22Rv1 (cell line): ENCODE measurements around the gene FAM25A.
"Not testable (repeated sequence)": the region's sequence is repeated elsewhere in the genome, so short reads cannot be mapped to it uniquely, and the experiment has no call there.

Source experiments
- H3K27ac ChIP-seq: fragments of 450-650 bp; 2 replicates; pipeline ENCODE4 v1.5.1; 2017
- ZFX ChIP-seq: fragments of 450-650 bp; IDR thresholded peaks from 2 replicates; pipeline ENCODE4 v1.6.1; 2017; ENCODE audit warnings: antibody characterized with exemption, borderline replicate concordance
- TF ChIP-seq, protein P1 (sequence below): fragments of 450-650 bp; IDR thresholded peaks from 2 replicates; pipeline ENCODE4 v1.5.1; 2017; ENCODE audit warnings: mild to moderate bottlenecking

FAM25A gene

DNA sequence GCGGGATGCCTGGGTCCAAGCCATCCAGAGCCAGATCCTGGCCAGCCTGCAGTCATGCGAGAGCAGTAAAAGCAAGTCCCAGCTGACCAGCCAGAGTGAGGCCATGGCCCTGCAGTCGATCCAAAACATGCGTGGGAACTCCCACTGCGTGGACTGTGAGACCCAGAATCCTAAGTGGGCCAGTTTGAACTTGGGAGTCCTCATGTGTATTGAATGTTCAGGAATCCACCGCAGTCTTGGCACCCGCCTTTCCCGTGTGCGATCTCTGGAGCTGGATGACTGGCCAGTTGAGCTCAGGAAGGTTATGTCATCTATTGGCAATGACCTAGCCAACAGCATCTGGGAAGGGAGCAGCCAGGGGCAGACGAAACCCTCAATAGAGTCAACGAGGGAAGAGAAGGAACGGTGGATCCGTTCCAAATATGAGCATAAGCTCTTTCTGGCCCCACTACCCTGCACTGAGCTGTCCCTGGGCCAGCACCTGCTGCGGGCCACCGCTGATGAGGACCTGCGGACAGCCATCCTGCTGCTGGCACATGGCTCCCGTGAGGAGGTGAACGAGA, 10.9 kb upstream of the FAM25A start:
- H3K27ac ChIP-seq = not testable (repeated sequence)

DNA sequence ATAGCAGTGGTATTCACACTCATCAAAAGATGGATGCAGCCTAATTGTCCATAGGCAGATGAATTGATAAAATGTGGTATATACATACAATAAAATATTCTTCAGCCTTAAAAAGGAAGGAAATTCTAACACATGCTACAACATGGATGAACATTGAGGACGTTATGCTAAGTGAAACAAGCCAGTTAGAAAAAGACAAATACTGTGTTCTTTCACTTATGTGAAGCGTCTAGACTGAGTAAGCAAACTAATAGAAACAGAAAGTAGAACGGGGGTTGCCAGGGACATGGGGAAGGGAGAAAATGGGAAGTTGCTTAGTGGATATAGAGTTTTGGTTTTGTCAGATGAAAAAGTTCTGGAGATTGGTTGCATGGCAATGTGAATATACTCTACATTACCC, 6.6 kb upstream of the FAM25A start:
- H3K27ac ChIP-seq = not testable (repeated sequence)

DNA sequence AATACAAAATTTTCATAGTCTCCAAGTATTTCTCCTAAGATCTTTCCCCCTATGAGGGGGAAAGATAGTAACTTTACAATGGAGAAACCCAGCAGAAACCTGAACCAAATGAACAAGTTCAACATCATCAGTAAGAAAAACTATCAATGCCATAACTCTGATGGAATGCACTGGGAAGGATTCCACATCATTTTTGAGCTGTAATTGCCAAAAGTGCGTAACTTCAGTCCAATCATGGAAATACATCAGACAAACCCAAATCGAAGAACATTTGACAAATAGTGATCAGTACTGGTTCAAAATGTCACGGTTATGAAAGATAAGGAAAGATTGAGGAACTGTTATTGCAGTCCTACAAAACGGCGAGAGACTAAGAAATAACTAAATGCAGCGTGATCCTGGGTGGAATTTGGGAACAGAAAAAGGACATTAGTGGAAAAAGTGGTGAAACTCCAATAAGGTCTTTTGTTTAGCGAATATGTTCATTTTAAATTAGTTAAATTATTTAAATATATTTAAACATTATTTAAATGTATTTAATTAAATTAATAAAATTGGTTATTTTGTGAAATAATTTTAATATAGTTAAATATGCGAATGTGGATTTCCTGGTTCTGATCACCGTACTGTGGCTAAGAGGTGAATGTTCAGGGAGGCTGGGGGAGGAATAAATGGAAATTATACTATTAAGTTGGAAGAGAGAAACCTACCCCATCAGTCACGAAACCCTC, 4.9 kb upstream of the FAM25A start:
- H3K27ac ChIP-seq = not testable (repeated sequence)

DNA sequence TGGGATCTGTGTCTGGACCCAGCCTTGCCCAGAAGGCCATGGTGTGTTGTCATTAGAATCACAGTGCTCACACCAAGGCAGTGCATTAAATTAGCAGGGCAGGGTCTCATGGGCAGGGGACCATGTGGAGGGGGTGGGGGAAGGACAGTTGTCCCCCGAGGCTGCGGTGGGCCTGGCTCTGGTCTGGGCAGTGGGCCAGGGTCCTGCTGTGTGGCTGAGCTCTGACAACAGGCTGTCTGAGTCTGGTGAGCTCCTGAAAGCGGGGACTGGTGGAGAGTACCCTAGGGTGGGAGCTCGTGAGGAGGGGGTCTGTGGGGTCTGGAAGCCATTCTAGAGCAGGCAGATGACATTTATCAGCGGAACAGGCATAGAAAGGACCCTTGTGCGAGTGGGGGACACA, 2.0 kb upstream of the FAM25A start:
- not testable (repeated sequence) for H3K27ac ChIP-seq

DNA sequence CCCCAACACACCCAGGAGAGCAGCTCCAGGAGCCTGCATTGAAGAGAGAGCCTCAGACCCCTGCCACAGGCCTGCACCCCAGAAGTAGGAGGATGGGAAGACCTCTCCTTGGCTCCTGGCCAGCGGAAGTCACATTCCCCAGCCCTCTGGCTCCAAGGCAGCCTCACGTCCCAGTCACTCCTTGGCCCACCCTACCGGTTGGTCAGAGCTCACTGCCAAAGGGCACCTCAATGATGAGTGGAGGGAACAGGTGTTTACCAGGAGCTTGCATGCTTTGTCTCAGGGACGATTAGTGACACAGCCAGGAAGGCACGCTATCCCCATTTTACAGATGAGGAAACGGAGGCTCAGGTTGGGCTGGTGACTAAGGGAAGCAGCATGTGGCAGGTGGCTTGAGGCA, 1.0 kb upstream of the FAM25A start:
- H3K27ac ChIP-seq = not testable (repeated sequence)

DNA sequence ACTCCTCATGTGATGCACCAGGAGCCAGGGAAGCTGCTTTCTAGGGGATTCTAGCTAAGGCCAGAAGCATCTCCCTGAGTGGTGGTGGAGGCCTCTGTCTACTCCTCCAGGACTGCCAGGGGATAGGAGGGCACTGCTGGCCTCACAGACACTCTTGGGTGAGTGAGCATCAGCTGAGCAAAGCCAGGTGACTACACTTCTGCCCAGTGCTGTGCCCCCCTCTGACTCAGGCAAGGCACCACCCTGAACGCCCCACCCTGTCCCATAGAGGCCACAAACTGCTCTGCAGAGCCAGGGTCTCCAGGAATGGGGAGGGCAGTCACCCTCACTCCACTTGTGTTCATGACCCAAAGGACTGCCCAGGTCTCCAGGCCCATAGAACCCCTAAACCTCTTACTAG, 590 bp upstream of the FAM25A start:
- H3K27ac ChIP-seq = not testable (repeated sequence)

DNA sequence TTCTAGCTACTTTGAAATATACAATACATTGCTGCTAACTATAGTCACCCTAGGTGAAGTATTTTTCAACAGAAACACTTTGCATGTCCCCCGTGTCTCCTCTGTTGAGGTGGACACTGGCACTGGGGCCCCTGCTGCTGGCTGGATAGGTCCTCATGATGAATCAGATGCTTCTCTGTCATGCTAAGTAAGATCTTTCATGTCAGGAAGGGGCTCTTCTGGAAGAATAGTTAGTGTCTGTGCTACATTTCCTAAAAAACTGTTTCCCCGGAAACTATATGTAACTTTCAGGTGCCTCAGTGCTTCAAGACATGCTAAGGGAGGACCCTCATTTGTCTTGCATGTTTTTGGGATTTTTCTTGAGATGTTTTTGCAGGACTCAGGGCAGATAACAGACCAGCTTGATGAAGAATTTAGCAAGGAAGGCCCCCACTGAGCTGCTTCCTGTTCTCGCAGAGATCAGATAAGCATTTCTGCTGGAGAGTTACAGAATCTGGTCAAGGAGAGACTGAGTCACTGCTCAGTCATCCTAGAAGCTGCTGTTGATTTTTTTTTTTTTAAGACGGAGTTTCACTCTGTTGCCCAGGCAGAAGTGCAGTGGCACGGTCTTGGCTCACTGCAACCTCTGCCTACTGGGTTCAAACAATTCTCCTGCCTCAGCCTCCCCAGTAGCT, 5.3 kb downstream of the FAM25A start:
- H3K27ac ChIP-seq = not testable (repeated sequence)

DNA sequence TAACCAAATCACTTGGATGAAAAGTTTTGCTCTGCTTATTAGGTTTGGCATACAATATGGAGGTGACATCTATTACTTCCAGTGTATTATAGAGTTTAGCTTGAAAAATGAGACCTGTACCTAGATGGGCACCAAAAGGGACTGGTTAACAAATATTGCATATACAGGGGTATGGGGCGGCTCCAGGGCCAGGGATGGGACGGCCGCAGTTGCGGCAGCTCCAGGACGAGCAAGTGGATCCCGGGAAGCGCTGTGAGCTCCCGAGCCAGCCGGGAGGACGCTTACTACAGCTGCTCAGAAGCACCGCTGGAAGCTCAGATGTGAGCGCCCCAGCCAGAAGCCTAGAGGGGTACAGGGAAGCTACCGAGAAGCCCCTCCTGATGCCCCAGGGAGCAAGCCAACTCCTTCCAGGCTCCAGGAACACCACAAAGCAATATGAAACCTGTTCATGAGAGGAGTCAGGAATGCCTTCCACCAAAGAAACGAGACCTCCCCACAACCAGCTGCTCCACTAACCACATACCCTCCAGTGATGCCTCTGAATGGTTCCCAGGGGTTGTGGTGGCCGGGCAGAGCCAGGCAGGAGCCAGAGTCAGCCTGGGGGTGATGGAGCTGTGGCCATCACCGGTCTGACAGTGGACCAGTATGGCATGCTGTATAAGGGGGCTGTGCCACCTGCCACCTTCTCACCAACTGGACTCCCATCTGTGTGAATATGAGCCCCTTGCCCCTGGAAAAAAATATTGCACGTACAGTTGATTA, 6.8 kb downstream of the FAM25A start:
- not testable (repeated sequence) for H3K27ac ChIP-seq

DNA sequence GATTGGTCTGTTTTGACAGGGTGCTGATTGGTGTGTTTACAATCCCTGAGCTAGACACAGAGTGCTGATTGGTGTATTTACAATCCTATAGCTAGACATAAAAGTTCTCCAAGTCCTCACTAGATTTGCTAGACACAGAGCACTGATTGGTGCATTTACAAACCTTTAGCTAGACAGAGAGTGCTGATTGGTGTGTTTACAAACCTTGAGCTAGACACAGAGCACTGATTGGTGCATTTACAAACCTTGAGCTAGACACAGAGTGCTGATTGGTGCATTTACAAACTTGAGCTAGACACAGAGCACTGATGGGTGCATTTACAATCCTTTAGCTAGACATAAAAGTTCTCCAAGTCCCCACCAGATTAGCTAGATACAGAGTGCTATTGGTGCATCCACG, 10.3 kb downstream of the FAM25A start:
- H3K27ac ChIP-seq = not testable (repeated sequence)

DNA sequence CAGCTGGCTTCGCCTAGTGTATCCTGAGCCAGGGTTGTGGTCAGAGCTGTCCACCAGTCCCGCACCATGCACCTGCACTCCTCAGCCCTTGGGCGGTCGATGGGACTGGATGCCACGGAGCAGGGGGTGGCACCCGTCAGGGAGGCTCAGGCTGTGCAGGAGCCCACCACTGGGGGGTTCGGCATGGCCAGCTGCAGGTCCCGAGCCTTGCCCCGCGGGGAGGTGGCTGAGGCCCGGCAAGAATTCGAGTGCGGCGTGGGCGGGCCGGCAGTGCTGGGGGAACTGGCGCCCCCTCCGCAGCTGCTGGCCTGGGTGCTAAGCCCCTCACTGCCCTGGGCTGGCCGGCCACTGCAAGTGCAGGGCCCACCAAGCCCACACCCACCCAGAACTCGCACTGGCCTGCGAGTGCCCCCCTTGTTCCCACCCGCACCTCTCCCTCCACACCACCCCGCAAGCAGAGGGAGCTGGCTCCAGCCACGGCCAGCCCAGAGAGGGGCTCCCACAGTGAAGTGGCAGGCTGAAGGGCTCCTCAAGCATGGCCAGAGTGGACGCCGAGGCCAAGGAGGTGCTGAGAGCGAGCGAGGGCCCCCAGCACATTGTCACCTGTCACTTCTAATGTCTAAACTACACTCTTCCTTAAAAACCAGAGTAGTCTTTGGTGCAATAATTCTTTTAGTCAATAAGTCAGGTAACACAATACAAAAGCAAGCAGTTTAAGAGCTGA, 11.0 kb downstream of the FAM25A start:
- H3K27ac ChIP-seq = no peak overlapping the region
- TF ChIP-seq, protein P1, sequence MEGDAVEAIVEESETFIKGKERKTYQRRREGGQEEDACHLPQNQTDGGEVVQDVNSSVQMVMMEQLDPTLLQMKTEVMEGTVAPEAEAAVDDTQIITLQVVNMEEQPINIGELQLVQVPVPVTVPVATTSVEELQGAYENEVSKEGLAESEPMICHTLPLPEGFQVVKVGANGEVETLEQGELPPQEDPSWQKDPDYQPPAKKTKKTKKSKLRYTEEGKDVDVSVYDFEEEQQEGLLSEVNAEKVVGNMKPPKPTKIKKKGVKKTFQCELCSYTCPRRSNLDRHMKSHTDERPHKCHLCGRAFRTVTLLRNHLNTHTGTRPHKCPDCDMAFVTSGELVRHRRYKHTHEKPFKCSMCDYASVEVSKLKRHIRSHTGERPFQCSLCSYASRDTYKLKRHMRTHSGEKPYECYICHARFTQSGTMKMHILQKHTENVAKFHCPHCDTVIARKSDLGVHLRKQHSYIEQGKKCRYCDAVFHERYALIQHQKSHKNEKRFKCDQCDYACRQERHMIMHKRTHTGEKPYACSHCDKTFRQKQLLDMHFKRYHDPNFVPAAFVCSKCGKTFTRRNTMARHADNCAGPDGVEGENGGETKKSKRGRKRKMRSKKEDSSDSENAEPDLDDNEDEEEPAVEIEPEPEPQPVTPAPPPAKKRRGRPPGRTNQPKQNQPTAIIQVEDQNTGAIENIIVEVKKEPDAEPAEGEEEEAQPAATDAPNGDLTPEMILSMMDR = no peak
- no peak for TF ChIP-seq ZFX

DNA sequence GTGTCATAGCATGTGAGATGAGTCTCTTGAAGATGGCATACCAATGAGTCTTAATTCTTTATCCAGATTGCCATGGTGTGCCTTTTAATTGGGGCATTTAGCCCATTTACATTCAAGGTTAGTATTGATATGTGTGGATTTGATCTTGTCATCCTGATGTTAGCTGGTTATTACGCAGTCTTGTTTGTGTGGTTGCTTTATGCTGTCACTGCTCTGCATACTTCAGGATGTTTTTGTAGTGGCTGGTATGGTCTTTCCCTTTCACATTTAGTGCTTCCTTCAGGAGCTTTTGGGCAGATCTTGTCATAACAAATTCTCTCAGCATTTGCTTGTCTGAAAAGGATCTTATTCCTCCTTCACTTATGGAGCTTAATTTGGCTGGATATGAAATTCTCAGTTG, 16.5 kb downstream of the FAM25A start:
- H3K27ac ChIP-seq = no peak overlapping the region
- no peak for TF ChIP-seq ZFX
- TF ChIP-seq, protein P1 = no peak

DNA sequence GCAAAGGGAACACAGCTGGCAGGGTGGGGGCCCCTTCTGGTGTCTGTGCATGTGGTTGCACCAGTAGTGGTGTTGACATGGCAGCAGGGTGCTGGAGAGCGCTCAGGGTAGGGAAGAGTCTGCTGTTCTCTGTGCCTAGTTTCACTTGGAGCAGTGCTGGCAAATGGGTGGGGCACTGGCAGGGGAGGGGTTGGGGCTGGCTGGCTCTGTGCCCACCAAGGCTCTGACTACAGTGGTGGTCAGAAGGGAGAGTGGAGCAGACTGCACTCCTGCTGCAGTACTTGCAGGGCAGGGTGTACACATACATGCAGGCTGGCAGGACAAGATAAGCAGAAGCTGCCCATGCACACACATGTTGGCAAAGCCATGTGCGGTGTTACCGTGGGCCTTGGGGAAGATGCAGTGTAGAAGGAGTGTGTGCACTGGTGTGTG, 18.2 kb downstream of the FAM25A start:
- H3K27ac ChIP-seq = no peak overlapping the region
- TF ChIP-seq, protein P1 = no peak
